GM21526 (cell line): ENCODE measurements around the gene IFIT3.
"Not testable (repeated sequence)": the region's sequence is repeated elsewhere in the genome, so short reads cannot be mapped to it uniquely, and the experiment has no call there.

Experiments used
- ATAC-seq: cut with Tn5 transposase; IDR thresholded peaks from one replicate; pipeline ENCODE4 v1.9.1; 2021; ENCODE audit warnings: moderate library complexity; ENCODE audit not compliant: unreplicated experiment, low FRiP score

IFIT3 gene

GRCh38 chr10:89302625-89303024 lies 25.2 kb upstream of the IFIT3 start:
- ATAC-seq, result no peak

DNA sequence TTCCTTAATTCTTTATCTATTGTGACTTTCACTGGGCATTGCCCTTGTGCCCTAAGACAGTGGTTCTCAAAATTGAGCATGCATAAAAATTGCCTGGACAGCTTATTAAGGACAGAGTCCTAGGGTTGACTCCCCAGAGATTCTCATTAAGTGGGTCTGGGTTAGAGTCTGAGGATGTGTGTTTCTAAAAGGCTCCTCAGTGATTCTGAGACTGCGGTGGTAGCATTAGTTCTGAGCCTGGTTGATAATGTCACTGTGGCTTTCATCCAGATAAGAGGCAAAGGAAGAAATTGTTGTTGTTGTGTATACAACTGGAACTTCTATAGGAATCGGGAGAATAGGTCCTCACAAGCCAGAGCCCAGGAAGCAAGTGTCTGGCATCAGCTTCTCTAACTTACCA lies 24.6 kb upstream of the IFIT3 start:
- ATAC-seq, result no peak

DNA sequence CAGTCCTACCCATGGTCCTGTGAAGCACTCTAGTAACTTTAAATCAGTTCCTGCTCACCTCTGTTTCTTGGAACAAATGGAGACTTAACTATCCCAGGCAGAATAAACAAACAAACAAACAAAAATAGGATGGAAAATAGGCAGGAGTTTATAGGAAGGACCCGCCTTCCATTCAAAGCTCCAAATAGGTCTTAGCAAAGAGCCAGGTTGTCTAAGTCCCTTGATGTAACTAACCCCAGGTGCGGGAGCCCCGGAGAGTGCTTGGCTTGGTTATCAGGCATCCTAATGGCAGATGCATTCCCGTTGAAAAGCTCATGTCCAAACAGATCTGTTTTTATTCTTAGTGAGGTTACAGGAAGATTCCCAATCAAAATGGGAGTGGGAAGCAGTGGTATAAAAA lies 23.8 kb upstream of the IFIT3 start:
- no peak for ATAC-seq

DNA sequence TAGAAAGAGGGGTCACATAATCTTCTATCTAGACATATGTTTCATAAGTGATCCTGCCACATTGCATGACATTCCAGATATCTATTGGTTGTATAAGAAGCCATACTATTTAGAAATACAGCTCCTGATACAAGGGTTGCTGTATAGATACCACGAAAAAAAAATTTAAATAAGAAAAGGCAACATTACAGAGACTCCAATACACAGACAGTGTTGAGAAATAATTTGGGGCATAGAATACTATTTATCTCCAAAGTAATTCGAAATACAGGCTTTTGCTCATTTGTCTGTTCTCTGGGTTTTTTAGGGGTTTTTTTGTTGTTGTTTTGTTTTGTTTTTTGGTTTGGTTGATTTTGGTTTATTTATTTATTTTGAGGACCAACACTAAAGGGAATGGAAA lies 23.4 kb upstream of the IFIT3 start:
- no peak for ATAC-seq

- ATAC-seq, result no peak
Measured at GRCh38 chr10:89304925-89305324, 22.9 kb upstream of the IFIT3 start.

DNA sequence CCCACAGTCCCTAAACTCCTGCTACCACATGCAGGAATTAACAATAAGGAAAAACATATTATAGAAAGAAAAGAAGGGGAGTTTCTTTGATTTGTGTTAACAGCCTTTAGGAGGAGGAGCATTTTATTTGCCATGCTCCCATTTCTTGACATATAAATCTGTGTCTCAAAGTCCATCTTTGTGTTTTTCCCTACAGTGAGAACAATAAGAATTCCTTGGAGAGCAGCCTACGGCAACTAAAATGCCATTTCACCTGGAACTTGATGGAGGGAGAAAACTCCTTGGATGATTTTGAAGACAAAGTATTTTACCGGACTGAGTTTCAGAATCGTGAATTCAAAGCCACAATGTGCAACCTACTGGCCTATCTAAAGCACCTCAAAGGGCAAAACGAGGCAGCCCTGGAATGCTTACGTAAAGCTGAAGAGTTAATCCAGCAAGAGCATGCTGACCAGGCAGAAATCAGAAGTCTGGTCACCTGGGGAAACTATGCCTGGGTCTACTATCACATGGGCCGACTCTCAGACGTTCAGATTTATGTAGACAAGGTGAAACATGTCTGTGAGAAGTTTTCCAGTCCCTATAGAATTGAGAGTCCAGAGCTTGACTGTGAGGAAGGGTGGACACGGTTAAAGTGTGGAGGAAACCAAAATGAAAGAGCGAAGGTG lies 21.9 kb upstream of the IFIT3 start:
- ATAC-seq, result no peak

DNA sequence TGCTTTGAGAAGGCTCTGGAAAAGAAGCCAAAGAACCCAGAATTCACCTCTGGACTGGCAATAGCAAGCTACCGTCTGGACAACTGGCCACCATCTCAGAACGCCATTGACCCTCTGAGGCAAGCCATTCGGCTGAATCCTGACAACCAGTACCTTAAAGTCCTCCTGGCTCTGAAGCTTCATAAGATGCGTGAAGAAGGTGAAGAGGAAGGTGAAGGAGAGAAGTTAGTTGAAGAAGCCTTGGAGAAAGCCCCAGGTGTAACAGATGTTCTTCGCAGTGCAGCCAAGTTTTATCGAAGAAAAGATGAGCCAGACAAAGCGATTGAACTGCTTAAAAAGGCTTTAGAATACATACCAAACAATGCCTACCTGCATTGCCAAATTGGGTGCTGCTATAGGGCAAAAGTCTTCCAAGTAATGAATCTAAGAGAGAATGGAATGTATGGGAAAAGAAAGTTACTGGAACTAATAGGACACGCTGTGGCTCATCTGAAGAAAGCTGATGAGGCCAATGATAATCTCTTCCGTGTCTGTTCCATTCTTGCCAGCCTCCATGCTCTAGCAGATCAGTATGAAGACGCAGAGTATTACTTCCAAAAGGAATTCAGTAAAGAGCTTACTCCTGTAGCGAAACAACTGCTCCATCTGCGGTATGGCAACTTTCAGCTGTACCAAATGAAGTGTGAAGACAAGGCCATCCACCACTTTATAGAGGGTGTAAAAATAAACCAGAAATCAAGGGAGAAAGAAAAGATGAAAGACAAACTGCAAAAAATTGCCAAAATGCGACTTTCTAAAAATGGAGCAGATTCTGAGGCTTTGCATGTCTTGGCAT lies 21.1 kb upstream of the IFIT3 start:
- ATAC-seq, result no peak

- no peak for ATAC-seq
Measured at GRCh38 chr10:89307269-89307577, 20.6 kb upstream of the IFIT3 start.

GRCh38 chr10:89308266-89308665 lies 19.5 kb upstream of the IFIT3 start:
- ATAC-seq, result no peak

GRCh38 chr10:89308736-89309135 lies 19.1 kb upstream of the IFIT3 start:
- no peak for ATAC-seq

GRCh38 chr10:89309156-89310055 lies 18.4 kb upstream of the IFIT3 start:
- no peak for ATAC-seq

- ATAC-seq, result no peak
Measured at GRCh38 chr10:89310056-89310893, 17.5 kb upstream of the IFIT3 start.

- no peak for ATAC-seq
Measured at GRCh38 chr10:89312973-89313372, 14.8 kb upstream of the IFIT3 start.

- ATAC-seq, result no peak
Measured at GRCh38 chr10:89314676-89315075, 13.1 kb upstream of the IFIT3 start.

- not testable (repeated sequence) for ATAC-seq
Measured at GRCh38 chr10:89318047-89318446, 9.8 kb upstream of the IFIT3 start.

DNA sequence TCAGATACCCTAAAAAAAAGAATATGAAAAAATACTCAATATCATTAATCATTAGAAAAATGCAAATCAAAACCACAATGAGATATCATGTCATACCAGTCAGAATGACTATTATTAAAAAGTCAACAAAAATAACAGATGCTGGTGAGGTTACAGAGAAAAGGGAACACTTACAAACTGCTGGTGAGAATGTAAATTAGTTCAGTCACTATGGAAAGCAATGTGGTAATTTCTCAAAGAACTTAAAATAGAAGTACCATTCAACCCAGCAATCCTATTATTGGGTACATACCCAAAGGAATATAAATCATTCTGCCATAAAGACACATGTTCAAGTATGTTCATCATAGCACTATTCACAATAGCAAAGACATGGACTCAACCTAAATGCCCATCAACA lies 2.7 kb upstream of the IFIT3 start:
- not testable (repeated sequence) for ATAC-seq

DNA sequence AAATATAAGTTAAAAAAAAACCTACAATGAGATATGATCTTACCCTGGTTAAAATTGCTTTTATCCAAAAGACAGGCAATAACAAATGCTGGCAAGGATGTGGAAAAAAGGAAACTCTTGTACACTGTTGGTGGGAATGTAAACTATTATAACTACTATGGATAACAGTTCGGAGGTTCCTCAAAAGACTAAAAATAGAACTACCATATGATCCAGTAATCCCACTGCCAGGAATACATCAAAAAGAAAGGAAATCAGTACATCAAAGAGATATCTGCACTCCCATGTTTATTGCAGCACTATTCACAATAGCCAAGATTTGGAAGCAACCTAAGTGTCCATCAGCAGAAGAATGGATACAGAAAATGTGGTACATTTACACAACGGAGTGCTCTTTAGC lies 1.9 kb upstream of the IFIT3 start:
- not testable (repeated sequence) for ATAC-seq

DNA sequence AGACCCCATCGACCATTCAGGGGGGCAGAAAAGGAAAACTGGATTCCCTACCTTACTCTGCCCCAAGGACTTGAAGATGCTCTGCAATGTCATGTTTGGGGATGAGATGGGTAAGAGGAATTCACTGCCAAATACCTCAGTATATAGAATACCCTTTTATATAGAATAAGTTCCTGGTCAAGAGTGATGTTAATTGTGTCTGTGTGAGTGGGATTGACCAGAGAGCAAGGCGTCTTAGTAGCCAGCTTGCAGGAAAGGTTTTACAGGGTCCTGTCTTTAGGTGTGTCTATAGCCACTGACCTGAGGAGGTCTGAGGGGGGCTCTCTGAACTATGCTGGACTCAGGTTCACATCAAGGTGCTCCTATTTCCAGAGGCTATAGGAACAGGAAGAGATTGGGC lies 1.4 kb downstream of the IFIT3 start:
- ATAC-seq, result no peak

DNA sequence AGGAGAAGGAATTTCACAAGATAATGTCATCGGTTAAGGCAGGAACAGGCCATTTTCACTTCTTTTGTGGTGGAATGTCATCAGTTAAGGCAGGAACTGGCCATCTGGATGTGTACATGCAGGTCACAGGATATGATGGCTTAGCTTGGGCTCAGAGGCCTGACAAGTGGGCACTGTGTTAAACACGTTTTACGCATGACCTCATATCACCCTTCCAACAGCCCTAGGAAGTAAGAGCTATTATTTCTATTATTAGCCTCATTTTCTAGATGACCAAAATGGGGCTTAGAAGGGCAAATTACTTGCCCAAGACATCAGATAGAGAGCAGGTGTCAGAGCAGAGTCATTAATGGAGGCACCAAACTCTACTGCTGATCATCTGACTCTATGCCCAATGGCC lies 2.2 kb downstream of the IFIT3 start:
- ATAC-seq, result not testable (repeated sequence)

DNA sequence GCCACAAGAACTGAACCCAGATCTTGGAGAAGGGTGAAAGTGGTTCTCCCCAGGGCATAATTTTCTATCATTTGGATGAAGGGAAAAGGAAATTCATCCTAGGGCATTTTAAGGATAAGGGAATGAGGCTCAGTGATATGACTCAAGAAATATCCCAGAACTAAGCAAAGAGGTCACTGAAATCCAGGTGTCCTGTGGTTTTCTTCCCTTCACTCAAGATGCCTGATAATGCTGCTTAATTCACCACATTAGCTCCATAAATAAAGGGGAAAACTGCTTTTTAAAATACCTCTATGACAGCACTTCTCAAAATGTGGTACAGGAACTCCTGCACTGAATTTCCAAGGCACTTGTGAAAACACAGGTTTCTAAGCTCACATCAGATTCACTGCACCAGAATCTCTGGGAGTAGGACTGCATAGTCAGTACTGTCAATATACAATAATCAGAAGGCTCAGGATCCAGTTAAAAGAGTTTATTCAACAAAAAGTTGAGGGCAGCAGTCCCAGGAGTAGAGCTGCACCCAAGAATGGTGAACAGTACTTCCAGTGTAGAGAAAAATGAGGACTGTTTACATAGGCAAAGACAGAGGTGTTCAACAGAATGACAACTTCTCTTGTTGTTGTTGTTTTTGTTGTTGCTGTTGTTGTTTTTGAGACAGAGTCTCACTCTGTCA lies 2.9 kb downstream of the IFIT3 start:
- no peak for ATAC-seq
